Effector memory CD4-positive, alpha-beta T cell (primary cell): ENCODE measurements around the gene RAB29.

Experiments
- DNase-seq, 3 donors: peaks; one replicate each; pipeline ENCODE4 v3.0.0-alpha.2; 2020
- H3K27ac ChIP-seq: 2 replicates; pipeline ENCODE4 v1.7.0; 2013; ENCODE audit warnings: mild to moderate bottlenecking, low read length, moderate library complexity; ENCODE audit not compliant: insufficient read depth, poor library complexity, severe bottlenecking
- H3K27me3 ChIP-seq: replicated peaks from 2 replicates; pipeline ENCODE4 v1.7.0; 2013; ENCODE audit warnings: mild to moderate bottlenecking, low read length; ENCODE audit not compliant: insufficient read depth, control insufficient read depth, poor library complexity, severe bottlenecking
- H3K36me3 ChIP-seq: 2 replicates; pipeline ENCODE4 v1.7.0; 2013; ENCODE audit warnings: mild to moderate bottlenecking, low read length, moderate library complexity; ENCODE audit not compliant: control insufficient read depth, insufficient read depth
- H3K4me1 ChIP-seq: 2 replicates; pipeline ENCODE4 v1.7.0; 2013; ENCODE audit warnings: low read length, mild to moderate bottlenecking; ENCODE audit not compliant: control insufficient read depth, insufficient read depth, poor library complexity, severe bottlenecking
- H3K4me3 ChIP-seq: 2 replicates; pipeline ENCODE4 v1.7.0; 2013; ENCODE audit warnings: low read length, low read depth, mild to moderate bottlenecking; ENCODE audit not compliant: insufficient read depth, poor library complexity, severe bottlenecking
- H3K9me3 ChIP-seq: 2 replicates; pipeline ENCODE4 v1.7.0; 2013; ENCODE audit warnings: mild to moderate bottlenecking, low read length, moderate library complexity; ENCODE audit not compliant: control insufficient read depth

RAB29 gene

GRCh38 chr1:205749234-205750137, 25.8 kb downstream of the RAB29 start:
- Histone ChIP-seq H3K36me3 (no peaks in the 10 kb centered on the region), H3K27ac (peak overlapping the region; percentile 92), H3K9me3 (no peaks in the 10 kb centered on the region), H3K27me3 (no peaks in the 10 kb centered on the region), H3K4me3 (peak overlapping the region; percentile 87), H3K4me1 (peaks cover 16% of the 10 kb centered on the region)
- DNase-seq, result peak; percentile 92 to 94 (median 93)

GRCh38 chr1:205748403-205749233, 26.7 kb downstream of the RAB29 start:
- no peak for DNase-seq
- H3K27me3 ChIP-seq, result no peaks in the 10 kb centered on the region
- no peaks in the 10 kb centered on the region for H3K36me3 ChIP-seq
- H3K4me1 ChIP-seq, result peaks cover 16% of the 10 kb centered on the region
- H3K27ac ChIP-seq, result peak overlapping the region; percentile 92
- peak overlapping the region; percentile 87 for H3K4me3 ChIP-seq
- H3K9me3 ChIP-seq, result no peaks in the 10 kb centered on the region

- no peak overlapping the region for H3K4me3 ChIP-seq
- no peak overlapping the region for H3K27ac ChIP-seq
- no peaks in the 10 kb centered on the region for H3K36me3 ChIP-seq
- H3K9me3 ChIP-seq, result no peaks in the 10 kb centered on the region
- DNase-seq, result no peak
- H3K27me3 ChIP-seq, result no peaks in the 10 kb centered on the region
- H3K4me1 ChIP-seq, result peaks cover 16% of the 10 kb centered on the region
These were observed 28.4 kb downstream of the RAB29 start for GRCh38 chr1:205746757-205747412.

- DNase-seq, result no peak
- H3K9me3 ChIP-seq, result no peaks in the 10 kb centered on the region
- H3K27ac ChIP-seq, result no peak overlapping the region
- no peak overlapping the region for H3K4me3 ChIP-seq
- H3K36me3 ChIP-seq, result no peaks in the 10 kb centered on the region
- no peaks in the 10 kb centered on the region for H3K27me3 ChIP-seq
- H3K4me1 ChIP-seq, result peaks cover 12% of the 10 kb centered on the region
These were observed 30.9 kb downstream of the RAB29 start for GRCh38 chr1:205744403-205744802.

- H3K27ac ChIP-seq, result no peak overlapping the region
- H3K4me3 ChIP-seq, result no peak overlapping the region
- DNase-seq, result no peak
- H3K27me3 ChIP-seq, result no peaks in the 10 kb centered on the region
- H3K4me1 ChIP-seq, result peaks cover 12% of the 10 kb centered on the region
- H3K9me3 ChIP-seq, result no peaks in the 10 kb centered on the region
- H3K36me3 ChIP-seq, result no peaks in the 10 kb centered on the region
These were observed 31.3 kb downstream of the RAB29 start for GRCh38 chr1:205743977-205744376.

- Histone ChIP-seq H3K4me3 (no peak overlapping the region), H3K27me3 (no peaks in the 10 kb centered on the region), H3K36me3 (no peaks in the 10 kb centered on the region), H3K9me3 (no peaks in the 10 kb centered on the region), H3K4me1 (no peaks in the 10 kb centered on the region), H3K27ac (no peak overlapping the region)
- no peak for DNase-seq
These were observed 33.6 kb downstream of the RAB29 start for GRCh38 chr1:205741681-205742080.

- no peaks in the 10 kb centered on the region for H3K27me3 ChIP-seq
- H3K9me3 ChIP-seq, result no peaks in the 10 kb centered on the region
- no peak for DNase-seq
- H3K36me3 ChIP-seq, result no peaks in the 10 kb centered on the region
- H3K4me3 ChIP-seq, result no peak overlapping the region
- no peak overlapping the region for H3K27ac ChIP-seq
- H3K4me1 ChIP-seq, result no peaks in the 10 kb centered on the region
These were observed 35.7 kb downstream of the RAB29 start for GRCh38 chr1:205739348-205740160.

- H3K27me3 ChIP-seq, result no peaks in the 10 kb centered on the region
- no peaks in the 10 kb centered on the region for H3K36me3 ChIP-seq
- no peak overlapping the region for H3K4me3 ChIP-seq
- no peaks in the 10 kb centered on the region for H3K9me3 ChIP-seq
- H3K4me1 ChIP-seq, result no peaks in the 10 kb centered on the region
- H3K27ac ChIP-seq, result no peak overlapping the region
- no peak for DNase-seq
These were observed 40.1 kb downstream of the RAB29 start for GRCh38 chr1:205735218-205735617.

GRCh38 chr1:205733438-205734175, 41.7 kb downstream of the RAB29 start:
- no peak for DNase-seq
- Histone ChIP-seq H3K36me3 (peaks cover 2% of the 10 kb centered on the region), H3K9me3 (no peaks in the 10 kb centered on the region), H3K4me3 (no peak overlapping the region), H3K4me1 (no peaks in the 10 kb centered on the region), H3K27ac (no peak overlapping the region), H3K27me3 (no peaks in the 10 kb centered on the region)
